Sciatic nerve (tissue), 2 donors: ENCODE data around the gene ITIH1. TPM values are rescaled to one million over a fixed set of nuclear protein-coding genes. Genes with fewer than 3 reads are reported as not detected.
A peak's percentile ranks its signal among the peaks of the same experiment; 100 is the strongest.

Experiments used
- ATAC-seq: fragments of 200-7000 bp; cut with Tn5 transposase; one replicate; pipeline ENCODE4 v1.9.1; 2020; ENCODE audit warnings: mild to moderate bottlenecking, moderate library complexity
- DNase-seq: peaks from one replicate; pipeline ENCODE4 v3.0.0-alpha.2; 2020; ENCODE audit warnings: low spot score
- intact Hi-C: fragments of 100-400 bp; cut with DNase I; formaldehyde crosslinking; loops from one replicate; pipeline ENCODE4 v1.14.2; 2022
- total RNA-seq: library from RNA; stranded (reverse); fragmentation: NEBNext Ultra II Directional; extraction: Animal tissue kit (Norgen Biotek cat#: 25700); gene quantifications from one replicate; pipeline ENCODE4 v1.2.1, GENCODE V29; 2021
- donor health status: DM: no; HTN: no; CAD: no.
- donor health status: DM: no; HTN: no; CAD: no.

Gene ITIH1
- total RNA-seq, 1 donor from 2014 or later, result not detected

GRCh38 chr3:52830535-52831258, 53.3 kb downstream of the ITIH1 start, which contains the start of gene ITIH4:
TSS of gene ITIH4 (minus strand) at chr3:52830672. CDS start at chr3:52830642, 30 bp downstream.
- DNase-seq (no peak), ATAC-seq (no peak)
- intact Hi-C loops, result no loop called here

GRCh38 chr3:52831500-52832301, 54.3 kb downstream of the ITIH1 start:
- ATAC-seq (peak; percentile 35), DNase-seq (no peak)
- intact Hi-C loops, result no loop called here

GRCh38 chr3:52833202-52833601, 55.8 kb downstream of the ITIH1 start:
- intact Hi-C loops, result no loop called here
- DNase-seq, result no peak
- ATAC-seq, result no peak

- intact Hi-C loops, result no loop called here
- DNase-seq, result no peak
- ATAC-seq, result peak; percentile 78
These were observed 57.6 kb downstream of the ITIH1 start, which contains the start of gene MUSTN1 for GRCh38 chr3:52834871-52835501. TSS of gene MUSTN1 (minus strand) at chr3:52835019. CDS start at chr3:52834948, 71 bp downstream.

- ATAC-seq, result no peak
- intact Hi-C loops, result no loop called here
- no peak for DNase-seq
These were observed 58.5 kb downstream of the ITIH1 start for GRCh38 chr3:52835766-52836470.

- no peak for ATAC-seq
- intact Hi-C loops, result no loop called here
- no peak for DNase-seq
These were observed 59.1 kb downstream of the ITIH1 start for GRCh38 chr3:52836471-52836845.

GRCh38 chr3:52836986-52837385, 59.6 kb downstream of the ITIH1 start:
- ATAC-seq (no peak), DNase-seq (no peak)
- intact Hi-C loops, result no loop called here

- ATAC-seq (no peak), DNase-seq (no peak)
These were observed 61.3 kb downstream of the ITIH1 start for GRCh38 chr3:52838561-52839267.

GRCh38 chr3:52839268-52839575, 61.8 kb downstream of the ITIH1 start:
- ATAC-seq (no peak), DNase-seq (no peak)
- intact Hi-C loops, result no loop called here

More at GRCh38 chr3:52838561-52839267, 61.3 kb downstream of the ITIH1 start:
- intact Hi-C loops, result no loop called here

- intact Hi-C loops, result no loop called here
These were observed 62.6 kb downstream of the ITIH1 start for GRCh38 chr3:52839892-52840545.

GRCh38 chr3:52841211-52841980, 64.0 kb downstream of the ITIH1 start:
- DNase-seq (no peak), ATAC-seq (no peak)
- intact Hi-C loops, result no loop called here

More at GRCh38 chr3:52839892-52840545, 62.6 kb downstream of the ITIH1 start:
- ATAC-seq, result no peak
- no peak for DNase-seq

Other genes with a start within 250 kb of the ITIH1 start
- gene NT5DC2, start 243.7 kb upstream of the ITIH1 start, total RNA-seq, result 78.3 TPM
- 16.0 TPM for gene UQCC5, start 241.0 kb upstream of the ITIH1 start, total RNA-seq
- 82.0 TPM for gene PBRM1, start 91.7 kb upstream of the ITIH1 start, total RNA-seq
- gene GNL3, start 91.6 kb upstream of the ITIH1 start, total RNA-seq, result 55.4 TPM
- gene GLT8D1, start 71.8 kb upstream of the ITIH1 start, total RNA-seq, result 55.8 TPM
- 60.0 TPM for gene SPCS1, start 71.5 kb upstream of the ITIH1 start, total RNA-seq
- gene NEK4, start 6.7 kb upstream of the ITIH1 start, total RNA-seq, result 31.4 TPM
- gene ITIH3, start 17.2 kb downstream of the ITIH1 start, total RNA-seq, result 22.0 TPM
- 16.3 TPM for gene ITIH4, start 53.1 kb downstream of the ITIH1 start, total RNA-seq
- 23.9 TPM for gene MUSTN1, start 57.4 kb downstream of the ITIH1 start, total RNA-seq
- gene STIMATE, start 119.9 kb downstream of the ITIH1 start, total RNA-seq, result 22.6 TPM